ENCODE data around the gene TARBP1. TPM values are rescaled to one million over a fixed set of nuclear protein-coding genes. Genes with fewer than 3 reads are reported as not detected.
"Not testable (repeated sequence)": the region's sequence is repeated elsewhere in the genome, so short reads cannot be mapped to it uniquely, and the experiment has no call there.

TARBP1 gene
- total RNA-seq, 1 donor from 2014 or later: 17.8 TPM

- H3K79me2 ChIP-seq (ENCODE audit: insufficient read depth, low read length): no peaks in the 10 kb centered on the region
- no peaks in the 10 kb centered on the region for H3K27me3 ChIP-seq (ENCODE audit: insufficient read depth, low read length)
- Mint-ChIP-seq H3K9me3 (ENCODE audit: unreplicated experiment) (no peaks in the 10 kb centered on the region), H3K27ac (ENCODE audit: unreplicated experiment) (no peak overlapping the region), H3K27me3 (ENCODE audit: low read depth, unreplicated experiment) (no peaks in the 10 kb centered on the region), H3K4me3 (ENCODE audit: unreplicated experiment) (no peak overlapping the region), H3K36me3 (ENCODE audit: low read depth, unreplicated experiment) (peaks cover 9% of the 10 kb centered on the region), H3K4me1 (ENCODE audit: low read depth, unreplicated experiment) (no peaks in the 10 kb centered on the region)
- H3K27ac ChIP-seq (ENCODE audit: low read depth, low read length): no peak overlapping the region
- FAIRE-seq (no peak), DNase-seq (ENCODE audit: low read depth) (no peak)
- peaks cover 10% of the 10 kb centered on the region for H3K36me3 ChIP-seq (ENCODE audit: insufficient read depth, low read length)
- H3K4me3 ChIP-seq (ENCODE audit: insufficient read depth, low read depth, low read length): no peak overlapping the region
- no peak overlapping the region for H2AFZ ChIP-seq (ENCODE audit: low read depth, low read length)
- H4K20me1 ChIP-seq (ENCODE audit: insufficient read depth, low read length): peaks cover 3% of the 10 kb centered on the region
- TF ChIP-seq EZH2 (IDR thresholded peaks at IDR 0.05; ENCODE audit: insufficient read depth, low read length): no peak
- TF ChIP-seq CTCF (IDR thresholded peaks at IDR 0.05; ENCODE audit: insufficient read depth, low read depth, low read length): no peak
- no peaks in the 10 kb centered on the region for H3K9me3 ChIP-seq (ENCODE audit: insufficient read depth, low read depth, low read length)
- H3K9ac ChIP-seq (ENCODE audit: low read length): no peak overlapping the region
- H3K4me2 ChIP-seq (ENCODE audit: low read length): no peak overlapping the region
- H3K4me1 ChIP-seq (ENCODE audit: insufficient read depth, low read length): no peaks in the 10 kb centered on the region
Measured at GRCh38 chr1:234386122-234386521, 92.9 kb downstream of the TARBP1 start.

- DNase-seq (ENCODE audit: low read depth): no peak
- Histone ChIP-seq H3K9ac (ENCODE audit: low read length) (no peak overlapping the region), H2AFZ (ENCODE audit: low read depth, low read length) (no peak overlapping the region), H4K20me1 (ENCODE audit: insufficient read depth, low read length) (peaks cover 7% of the 10 kb centered on the region), H3K27me3 (ENCODE audit: insufficient read depth, low read length) (no peaks in the 10 kb centered on the region), H3K4me3 (ENCODE audit: insufficient read depth, low read depth, low read length) (no peak overlapping the region), H3K4me1 (ENCODE audit: insufficient read depth, low read length) (no peaks in the 10 kb centered on the region), H3K36me3 (ENCODE audit: insufficient read depth, low read length) (peaks cover 18% of the 10 kb centered on the region), H3K79me2 (ENCODE audit: insufficient read depth, low read length) (peaks cover 2% of the 10 kb centered on the region), H3K9me3 (ENCODE audit: insufficient read depth, low read depth, low read length) (no peaks in the 10 kb centered on the region), H3K4me2 (ENCODE audit: low read length) (no peak overlapping the region), H3K27ac (ENCODE audit: low read depth, low read length) (no peak overlapping the region)
- Mint-ChIP-seq H3K36me3 (ENCODE audit: low read depth, unreplicated experiment) (peaks cover 23% of the 10 kb centered on the region), H3K9me3 (ENCODE audit: unreplicated experiment) (no peaks in the 10 kb centered on the region), H3K4me1 (ENCODE audit: low read depth, unreplicated experiment) (no peaks in the 10 kb centered on the region), H3K27me3 (ENCODE audit: low read depth, unreplicated experiment) (no peaks in the 10 kb centered on the region), H3K4me3 (ENCODE audit: unreplicated experiment) (no peak overlapping the region), H3K27ac (ENCODE audit: unreplicated experiment) (no peak overlapping the region)
- no peak for TF ChIP-seq EZH2 (IDR thresholded peaks at IDR 0.05; ENCODE audit: insufficient read depth, low read length)
- no peak for FAIRE-seq
Measured at GRCh38 chr1:234381699-234382555, 97.1 kb downstream of the TARBP1 start.

- not testable (repeated sequence) for H3K9ac ChIP-seq (ENCODE audit: low read length); H3K27ac Mint-ChIP-seq (ENCODE audit: unreplicated experiment); H4K20me1 ChIP-seq (ENCODE audit: insufficient read depth, low read length); H3K9me3 ChIP-seq (ENCODE audit: insufficient read depth, low read depth, low read length); H3K27me3 ChIP-seq (ENCODE audit: insufficient read depth, low read length); FAIRE-seq; H3K27ac ChIP-seq (ENCODE audit: low read depth, low read length); H3K27me3 Mint-ChIP-seq (ENCODE audit: low read depth, unreplicated experiment); H3K4me1 Mint-ChIP-seq (ENCODE audit: low read depth, unreplicated experiment); H2AFZ ChIP-seq (ENCODE audit: low read depth, low read length); H3K4me2 ChIP-seq (ENCODE audit: low read length); H3K4me3 ChIP-seq (ENCODE audit: insufficient read depth, low read depth, low read length); H3K9me3 Mint-ChIP-seq (ENCODE audit: unreplicated experiment); H3K4me3 Mint-ChIP-seq (ENCODE audit: unreplicated experiment); H3K4me1 ChIP-seq (ENCODE audit: insufficient read depth, low read length); DNase-seq (ENCODE audit: low read depth)
- Histone ChIP-seq H3K36me3 (ENCODE audit: insufficient read depth, low read length) (peaks cover 23% of the 10 kb centered on the region), H3K79me2 (ENCODE audit: insufficient read depth, low read length) (peaks cover 19% of the 10 kb centered on the region)
- peaks cover 20% of the 10 kb centered on the region for H3K36me3 Mint-ChIP-seq (ENCODE audit: low read depth, unreplicated experiment)
Measured at GRCh38 chr1:234379591-234380109, 99.3 kb downstream of the TARBP1 start.
